Gastrocnemius medialis (tissue), 4 donors: ENCODE measurements around the gene DYNLRB2.

Source experiments
- CTCF ChIP-seq, 5 experiments: fragments of 450-650 bp in 3 of 5; fragments of 200-600 bp in 2 of 5; sonication (generic) in 2 of 5; IDR thresholded peaks in 4 of 5; conservative IDR thresholded peaks in 1 of 5; 1 replicate in 4 of 5; 2 replicates in 1 of 5; pipeline ENCODE4 v1.5.1; 2016 to 2019; ENCODE audit warnings: antibody characterized with exemption in 5 of 5, mild to moderate bottlenecking in 3 of 5, moderate library complexity in 3 of 5
- POLR2A ChIP-seq, 2 donors: fragments of 450-650 bp; IDR thresholded peaks; one replicate each; pipeline ENCODE4 v1.6.1; 2017; ENCODE audit warnings: antibody characterized with exemption in 2 of 2, mild to moderate bottlenecking in 2 of 2, moderate library complexity in 2 of 2

DNA sequence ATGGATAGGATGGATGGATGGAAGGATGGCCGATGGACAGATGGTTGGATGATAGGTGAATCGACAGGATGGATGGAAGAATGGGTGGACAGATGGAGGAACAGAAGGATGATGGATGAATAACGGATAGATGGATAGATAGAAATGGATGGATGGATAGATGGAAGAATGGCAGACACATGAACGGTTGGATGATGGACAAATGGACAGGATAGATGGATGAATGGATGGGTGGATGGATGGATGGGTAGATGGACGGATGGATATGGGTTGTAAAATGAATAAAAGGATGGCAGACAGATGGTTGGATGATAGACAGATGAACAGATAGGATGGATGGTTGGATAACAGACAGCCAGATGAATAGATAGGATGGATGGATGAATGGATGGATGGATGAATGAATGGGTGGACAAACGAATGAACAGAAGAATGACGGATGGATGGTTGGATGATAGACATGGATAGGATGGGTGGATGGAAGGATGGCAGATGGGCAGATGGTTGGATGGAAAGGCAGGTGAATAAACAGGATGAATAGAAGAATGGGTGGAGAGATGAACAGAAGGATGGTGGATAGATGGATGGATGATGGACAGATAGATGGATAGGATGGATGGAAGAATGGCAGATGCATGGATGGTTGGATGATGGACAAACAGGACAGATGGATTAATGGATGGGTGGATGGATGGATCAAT lies 55.9 kb downstream of the DYNLRB2 start:
- TF ChIP-seq POLR2A (IDR thresholded peaks at IDR 0.05): no peak
- no peak for TF ChIP-seq CTCF (IDR thresholded peaks at IDR 0.05 in 4 of 5, conservative IDR thresholded peaks at IDR 0.05 in 1 of 5)
